HepG2 (cell line): ENCODE data around the gene HAND1. TPM values are rescaled to one million over a fixed set of nuclear protein-coding genes. Genes with fewer than 3 reads are reported as not detected.
A peak's percentile ranks its signal among the peaks of the same experiment; 100 is the strongest.

ENCODE experiments used
- ATAC-seq: fragments of 200-7000 bp; cut with Tn5 transposase; 3 replicates; pipeline ENCODE4 v1.9.1; 2020; ENCODE audit warnings: mild to moderate bottlenecking, moderate library complexity
- BruUV-seq: library from RNA; stranded (reverse); fragments of 400-500 nt; replicated peaks from 2 replicates; lab custom pipeline; 2021; lab: Mats Ljungman, UMichigan
- CTCF ChIA-PET: fragments of 300-600 bp; formaldehyde crosslinking; extraction: SDS; loops from one replicate; lab custom pipeline; 2021; ENCODE audit warnings: low total read pairs, inconsistent platforms, low intra/inter-chr PET ratio; lab: Yijun Ruan, JAX
- POLR2A ChIA-PET: fragments of 350-600 bp; sonication (Branson Sonifier 250); formaldehyde crosslinking; loops from one replicate; lab custom pipeline; 2020; ENCODE audit warnings: antibody characterized with exemption, inconsistent platforms; lab: Yijun Ruan, JAX
- DNase-seq: peaks from one replicate; pipeline ENCODE4 v3.0.0-alpha.2; 2015; ENCODE audit warnings: low spot score
- FAIRE-seq: peaks from 3 replicates; lab custom pipeline; 2011; peaks lifted over from hg19 to GRCh38; lab: Jason Lieb, UNC
- H2AFZ ChIP-seq: one replicate; pipeline ENCODE4 v1.6.1; 2011; ENCODE audit warnings: low read length, inconsistent platforms
- H3K27ac ChIP-seq: fragments of 300-600 bp; 3 replicates; pipeline ENCODE4 v1.8.0; 2011; ENCODE audit warnings: mixed run types, mild to moderate bottlenecking, mixed read lengths, low read length, inconsistent platforms; ENCODE audit not compliant: insufficient read depth; ENCODE audit errors: extremely low read length
- H3K27me3 ChIP-seq, 2 experiments: fragments of 200-600 bp in 1 of 2; 2 replicates in 1 of 2; 3 replicates in 1 of 2; pipeline versions ENCODE4 v1.6.0 to v1.8.0; 2011; ENCODE audit warnings: low read length in 2 of 2, mild to moderate bottlenecking in 2 of 2, moderate library complexity in 2 of 2, inconsistent platforms in 1 of 2; ENCODE audit not compliant: insufficient read depth in 2 of 2, control insufficient read depth in 1 of 2
- H3K36me3 ChIP-seq, 2 experiments: fragments of 200-600 bp in 1 of 2; replicated peaks in 1 of 2; 2 replicates in 1 of 2; 3 replicates in 1 of 2; pipeline versions ENCODE4 v1.5.1 to v1.8.0; 2011; ENCODE audit warnings: low read length in 2 of 2, inconsistent platforms in 1 of 2; ENCODE audit not compliant: insufficient read depth in 2 of 2, control insufficient read depth in 1 of 2
- H3K4me1 ChIP-seq: 2 replicates; pipeline ENCODE4 v1.5.1; 2012; ENCODE audit warnings: low read length, inconsistent platforms; ENCODE audit not compliant: insufficient read depth
- H3K4me2 ChIP-seq: 2 replicates; pipeline ENCODE4 v1.6.0; 2011; ENCODE audit warnings: low read depth, low read length, inconsistent platforms
- H3K4me3 ChIP-seq, 3 experiments: fragments of 200-600 bp in 1 of 3; sonication (generic), shearing (Covaris generic) in 1 of 3; replicated peaks in 1 of 3; 2 replicates each; pipeline ENCODE4 v1.5.1; 2011 to 2016; ENCODE audit warnings: low read length in 3 of 3, inconsistent platforms in 2 of 3, low read depth in 2 of 3, mild to moderate bottlenecking in 2 of 3, control low read depth in 1 of 3, mixed read lengths in 1 of 3; ENCODE audit not compliant: insufficient read depth in 1 of 3
- H3K79me2 ChIP-seq: one replicate; pipeline ENCODE4 v1.6.1; 2011; ENCODE audit warnings: low read length, inconsistent platforms; ENCODE audit not compliant: insufficient read depth
- H3K9ac ChIP-seq: 2 replicates; pipeline ENCODE4 v1.6.0; 2011; ENCODE audit warnings: mild to moderate bottlenecking, low read depth, low read length, inconsistent platforms; ENCODE audit not compliant: insufficient read depth
- H3K9me3 ChIP-seq: 2 replicates; pipeline ENCODE4 v1.5.1; 2012; ENCODE audit warnings: mild to moderate bottlenecking, low read length
- H4K20me1 ChIP-seq: 2 replicates; pipeline ENCODE4 v1.6.0; 2011; ENCODE audit warnings: inconsistent platforms, mild to moderate bottlenecking, low read length, moderate library complexity; ENCODE audit not compliant: insufficient read depth
- ATF4 ChIP-seq, 2 experiments: fragments of 450-650 bp in 1 of 2; sonication (generic) in 1 of 2; formaldehyde crosslinking; IDR thresholded peaks; 2 replicates each; pipeline versions ENCODE4 v1.5.0 to v1.8.0; 2020 to 2022; ENCODE audit warnings: mild to moderate bottlenecking in 1 of 2, missing genetic modification reagents in 1 of 2
- CEBPB ChIP-seq: IDR thresholded peaks from 2 replicates; pipeline ENCODE4 v1.6.1; 2011; ENCODE audit warnings: low read depth, low read length, improper control_type of control experiment, borderline replicate concordance
- FOSL2 ChIP-seq: sonication (generic); formaldehyde crosslinking; IDR thresholded peaks from 2 replicates; pipeline ENCODE4 v1.4.0; 2020; ENCODE audit warnings: missing genetic modification reagents
- FOXA3 ChIP-seq: IDR thresholded peaks from 2 replicates; pipeline ENCODE4 v1.6.1; 2016; ENCODE audit warnings: missing genetic modification reagents, missing compliant biosample characterization
- FOXK2 ChIP-seq: fragments of 450-650 bp; IDR thresholded peaks from 2 replicates; pipeline ENCODE4 v1.6.1; 2016
- GATAD2A ChIP-seq: IDR thresholded peaks from 2 replicates; pipeline ENCODE4 v1.6.1; 2016
- HMG20A ChIP-seq: IDR thresholded peaks from 2 replicates; pipeline ENCODE4 v1.6.1; 2016; ENCODE audit warnings: borderline replicate concordance
- MYC ChIP-seq: sonication (generic); formaldehyde crosslinking; IDR thresholded peaks from 2 replicates; pipeline ENCODE4 v1.9.0; 2021; ENCODE audit warnings: missing genetic modification reagents, borderline replicate concordance
- NR2F1 ChIP-seq, 2 experiments: fragments of 450-650 bp in 1 of 2; formaldehyde crosslinking in 1 of 2; IDR thresholded peaks; 2 replicates each; pipeline versions ENCODE4 v1.5.0 to v1.6.1; 2016 to 2020; ENCODE audit warnings: mild to moderate bottlenecking in 1 of 2, missing compliant biosample characterization in 1 of 2, missing genetic modification reagents in 1 of 2, moderate library complexity in 1 of 2
- PCBP2 ChIP-seq: fragments of 200-400 bp; formaldehyde crosslinking; optimal IDR thresholded peaks from 2 replicates; pipeline ENCODE3; 2018; ENCODE audit warnings: low read length, low read depth; ENCODE audit not compliant: poor library complexity, severe bottlenecking
- RCOR2 ChIP-seq: IDR thresholded peaks from 2 replicates; pipeline ENCODE4 v1.6.1; 2016; ENCODE audit warnings: missing biosample characterization, missing genetic modification reagents
- SALL1 ChIP-seq: sonication (generic); formaldehyde crosslinking; IDR thresholded peaks from 2 replicates; pipeline ENCODE4 v1.8.0; 2022; ENCODE audit warnings: mild to moderate bottlenecking, missing genetic modification reagents
- SMC3 ChIP-seq: IDR thresholded peaks from 2 replicates; pipeline ENCODE4 v1.6.1; 2011; ENCODE audit warnings: low read length, improper control_type of control experiment
- SOX5 ChIP-seq: IDR thresholded peaks from 2 replicates; pipeline ENCODE4 v1.6.1; 2016; ENCODE audit warnings: borderline replicate concordance
- ZNF432 ChIP-seq: sonication (generic); formaldehyde crosslinking; IDR thresholded peaks from 2 replicates; pipeline ENCODE4 v1.5.0; 2020; ENCODE audit warnings: missing genetic modification reagents, mild to moderate bottlenecking, borderline replicate concordance
- ZNF570 ChIP-seq: sonication (generic); formaldehyde crosslinking; IDR thresholded peaks from 2 replicates; pipeline ENCODE4 v1.4.0; 2020; ENCODE audit warnings: mild to moderate bottlenecking, missing genetic modification reagents, borderline replicate concordance
- WGBS: methylation state at CpG from one replicate; pipeline ENCODE4 v1.1.6; 2017; ENCODE audit warnings: low lambda C conversion rate; 5-methylcytosine and 5-hydroxymethylcytosine counted together
- in situ Hi-C: cut with HindIII; loops from 2 replicates; pipeline ENCODE4 v1.10.0; 2017; ENCODE audit warnings: low pct_unique_long_range_greater_than_20kb; ENCODE audit not compliant: extremely low pct_ligation_motif_present
- intact Hi-C: fragments of 100-400 bp; cut with micrococcal nuclease; formaldehyde crosslinking; loops from one replicate; pipeline ENCODE4 v1.10.0; 2022; ENCODE audit not compliant: unreplicated experiment
- polyA plus RNA-seq, 8 experiments: library from polyadenylated mRNA; depleted of rRNA in 3 of 8; stranded (reverse) in 7 of 8; unstranded in 1 of 8; fragments of >200 nt; fragmentation: Illumina TruSeq in 4 of 8; extraction: Trizol in 4 of 8; gene quantifications; 2 replicates each; pipeline versions ENCODE4 v1.2.1 to v1.2.3, GENCODE V29; 2011 to 2016; ENCODE audit warnings: low read depth in 4 of 8, missing spikeins in 1 of 8, mixed read lengths in 1 of 8; ENCODE audit not compliant: insufficient read depth in 1 of 8
- total RNA-seq, 5 experiments: library from RNA; depleted of rRNA; stranded (reverse); fragments of >200 nt; fragmentation: Illumina TruSeq; extraction: Trizol; gene quantifications; 2 replicates each; pipeline ENCODE4 v1.2.3, GENCODE V29; 2016; ENCODE audit warnings: low read depth in 1 of 5
- TF ChIP-seq, protein P1 (sequence below): IDR thresholded peaks from 2 replicates; pipeline ENCODE4 v1.6.1; 2016; ENCODE audit warnings: mild to moderate bottlenecking

The HAND1 gene
- total and polyA plus RNA-seq, 2 of the 13 experiments (the other 11 are each of a cell fraction or from before 2014, with no cell fraction given) = not detected

- Histone ChIP-seq H4K20me1 (no peaks in the 10 kb centered on the region), H2AFZ (no peak overlapping the region), H3K4me1 (peaks cover 54% of the 10 kb centered on the region), H3K79me2 (no peaks in the 10 kb centered on the region), H3K4me3 (no peak overlapping the region), H3K27me3 (peaks cover 0 to 12% of the 10 kb centered on the region in 2 experiments; a peak in 2 of 5 replicates), H3K9ac (no peak overlapping the region), H3K9me3 (no peaks in the 10 kb centered on the region), H3K27ac (no peak overlapping the region), H3K36me3 (no peaks in the 10 kb centered on the region), H3K4me2 (peak overlapping the region; percentile 18; the same call in 1 of the 2 replicates)
- POLR2A ChIA-PET = interaction anchor here (1.6 kb wide), 1 partner anchor 18 kb away, joined by 5 read pairs; no protein-coding TSS in a partner anchor
- DNase-seq (peak; percentile 32), ATAC-seq (no peak), FAIRE-seq (no peak)
- no TSS peak for BruUV-seq
- in situ Hi-C loops (loop anchor here (5.0 kb wide), 1 partner anchor 141 kb away; no protein-coding TSS in a partner anchor), intact Hi-C loops (loop anchor here (2.0 to 5.0 kb wide), 2 partner anchors 43 to 394 kb away; no protein-coding TSS in a partner anchor)
- 27% methylated on average over 5 of the region's 5 CpGs for WGBS
- CTCF ChIA-PET = interaction anchor here (2.6 kb wide), 1 partner anchor 144 kb away, joined by 32 read pairs; no protein-coding TSS in a partner anchor
- TF ChIP-seq GATAD2A = 0 out of 2 replicates have a peak, but pooled peaks have one; percentile 11
- TF ChIP-seq ZNF570 (CRISPR knock-in tag) = no peak
- TF ChIP-seq PCBP2 = no peak
- TF ChIP-seq SALL1 (CRISPR knock-in tag) = peak; percentile 34; the same call in 1 of the 2 replicates
Observed at GRCh38 chr5:154466147-154466546, 11.9 kb downstream of the HAND1 start.

DNA sequence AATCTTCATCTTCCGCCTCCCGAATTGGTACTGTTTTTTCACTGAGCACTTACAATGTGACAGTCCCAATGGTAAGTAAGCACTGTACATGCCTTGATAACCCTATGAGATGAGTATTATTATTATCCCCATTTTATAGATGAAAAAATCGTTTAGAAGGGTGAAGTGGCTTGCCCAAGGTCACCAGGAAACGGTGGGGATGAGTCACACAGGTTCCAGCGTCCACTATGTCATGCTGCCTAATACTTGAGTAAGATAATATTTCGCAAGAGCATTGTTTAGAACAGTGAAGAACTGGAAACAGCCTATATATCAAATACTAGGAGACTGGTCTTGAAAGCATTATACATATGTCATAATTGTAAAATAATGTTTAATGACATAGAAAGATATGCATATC lies 12.9 kb downstream of the HAND1 start:
- Histone ChIP-seq H3K9me3 (no peaks in the 10 kb centered on the region), H4K20me1 (no peaks in the 10 kb centered on the region), H3K9ac (no peak overlapping the region), H2AFZ (no peak overlapping the region), H3K27me3 (peaks cover 0 to 3% of the 10 kb centered on the region in 2 experiments; a peak in 2 of 5 replicates), H3K27ac (no peak overlapping the region), H3K4me2 (no peak overlapping the region), H3K36me3 (no peaks in the 10 kb centered on the region), H3K4me3 (no peak overlapping the region), H3K4me1 (peaks cover 54% of the 10 kb centered on the region), H3K79me2 (no peaks in the 10 kb centered on the region)
- ChIA-PET POLR2A (no interaction called here), CTCF (no interaction called here)
- DNase-seq = peak; percentile 71
- BruUV-seq = no TSS peak
- ATAC-seq = peak; percentile 11; the same call in 1 of the 3 replicates
- intact Hi-C loops (loop anchor here (1.0 to 5.0 kb wide), 2 partner anchors 20 to 393 kb away; partner anchors contain the start of gene SAP30L), in situ Hi-C loops (loop anchor here (5.0 kb wide), 1 partner anchor 142 kb away; no protein-coding TSS in a partner anchor)
- FAIRE-seq = no peak
- whole genome bisulfite sequencing = 29% methylated on average over 6 of the region's 6 CpGs
- TF ChIP-seq HMG20A (CRISPR knock-in tag) = peak; percentile 56; the same call in 1 of the 2 replicates
- TF ChIP-seq, protein P1, sequence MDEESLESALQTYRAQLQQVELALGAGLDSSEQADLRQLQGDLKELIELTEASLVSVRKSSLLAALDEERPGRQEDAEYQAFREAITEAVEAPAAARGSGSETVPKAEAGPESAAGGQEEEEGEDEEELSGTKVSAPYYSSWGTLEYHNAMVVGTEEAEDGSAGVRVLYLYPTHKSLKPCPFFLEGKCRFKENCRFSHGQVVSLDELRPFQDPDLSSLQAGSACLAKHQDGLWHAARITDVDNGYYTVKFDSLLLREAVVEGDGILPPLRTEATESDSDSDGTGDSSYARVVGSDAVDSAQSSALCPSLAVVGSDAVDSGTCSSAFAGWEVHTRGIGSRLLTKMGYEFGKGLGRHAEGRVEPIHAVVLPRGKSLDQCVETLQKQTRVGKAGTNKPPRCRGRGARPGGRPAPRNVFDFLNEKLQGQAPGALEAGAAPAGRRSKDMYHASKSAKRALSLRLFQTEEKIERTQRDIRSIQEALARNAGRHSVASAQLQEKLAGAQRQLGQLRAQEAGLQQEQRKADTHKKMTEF = peak; percentile 23; the same call in 1 of the 2 replicates
- no peak for TF ChIP-seq FOXK2
- TF ChIP-seq MYC (CRISPR knock-in tag) = no peak
- TF ChIP-seq CEBPB = peak; percentile 96
- peak; percentile 64; the same call in 1 of the 2 replicates for TF ChIP-seq RCOR2 (CRISPR knock-in tag)
- peak; percentile 50; the same call in 1 of the 2 replicates for TF ChIP-seq FOXA3 (CRISPR knock-in tag)
- peak in 1 of 2 experiments; percentile 35; a peak in 1 of 4 replicates for TF ChIP-seq ATF4 (CRISPR knock-in tag; IDR thresholded peaks at IDR 0.05)
- TF ChIP-seq ZNF432 (CRISPR knock-in tag) = no peak
- TF ChIP-seq SOX5 (CRISPR knock-in tag) = peak; percentile 47; the same call in 1 of the 2 replicates
- peak; percentile 98 for TF ChIP-seq FOSL2
- TF ChIP-seq SMC3 = peak; percentile 6; the same call in 1 of the 2 replicates
- peak in 1 of 2 experiments; percentile 24; a peak in 1 of 4 replicates for TF ChIP-seq NR2F1 (CRISPR knock-in tag; IDR thresholded peaks at IDR 0.05)
